Measurements from ENCODE around the gene KRT34. TPM values are rescaled to one million over a fixed set of nuclear protein-coding genes. Genes with fewer than 3 reads are reported as not detected.

The KRT34 gene
- polyA plus RNA-seq, 3 donors: not detected

DNA sequence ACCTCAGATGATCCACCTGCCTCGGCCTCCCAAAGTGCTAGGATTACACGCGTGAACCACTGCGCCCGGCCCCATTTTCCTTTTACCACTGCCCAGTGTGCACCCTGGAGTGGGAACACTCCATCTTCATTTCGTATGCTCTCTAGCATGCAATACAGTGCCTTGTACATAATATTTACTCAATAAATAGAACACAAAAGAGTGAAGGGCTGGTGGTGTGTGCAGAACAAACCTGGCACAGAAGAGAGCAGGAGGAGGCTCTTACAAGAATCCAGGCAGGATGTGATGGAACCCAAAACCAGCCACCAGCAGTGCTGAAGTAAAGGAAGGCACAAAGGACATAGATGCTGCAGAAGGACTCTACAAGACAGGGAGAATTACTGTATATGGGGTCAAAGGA, 35.0 kb upstream of the KRT34 start:
- Histone ChIP-seq H3K79me2 (ENCODE audit: insufficient read depth, low read length) (no peaks in the 10 kb centered on the region), H3K27me3 (ENCODE audit: control insufficient read depth in 2 of 2, insufficient read depth in 2 of 2, low read length in 2 of 2) (no peaks in the 10 kb centered on the region), H4K20me1 (ENCODE audit: insufficient read depth, low read length) (no peaks in the 10 kb centered on the region), H3K4me3 (replicated peaks in 1 of 3; ENCODE audit: low read depth in 2 of 3, low read length in 3 of 3) (no peak overlapping the region), H3K4me2 (replicated peaks; ENCODE audit: extremely low read depth, low read length, poor library complexity, severe bottlenecking) (no peak overlapping the region), H3K36me3 (replicated peaks in 1 of 2; ENCODE audit: control insufficient read depth in 1 of 2, insufficient read depth in 2 of 2, low read length in 2 of 2) (no peaks in the 10 kb centered on the region), H2AFZ (ENCODE audit: insufficient read depth, low read depth, low read length, poor library complexity, severe bottlenecking) (no peak overlapping the region), H3K4me1 (ENCODE audit: control insufficient read depth in 1 of 2, insufficient read depth in 2 of 2, low read length in 2 of 2) (peaks cover 4 to 5% of the 10 kb centered on the region in 2 donors), H3K9ac (ENCODE audit: insufficient read depth, low read length, poor library complexity, severe bottlenecking) (no peak overlapping the region), H3K27ac (ENCODE audit: low read depth in 1 of 2, low read length in 2 of 2) (no peak overlapping the region), H3K9me3 (replicated peaks in 1 of 2; ENCODE audit: control insufficient read depth in 1 of 2, insufficient read depth in 1 of 2, low read length in 2 of 2) (no peaks in the 10 kb centered on the region)
- Mint-ChIP-seq H3K36me3 (no peaks in the 10 kb centered on the region), H3K27ac (no peak overlapping the region), H3K27me3 (ENCODE audit: low read depth in 3 of 3) (peaks cover 7 to 10% (median 8%) of the 10 kb centered on the region in 3 donors), H3K4me3 (no peak overlapping the region), H3K9me3 (no peaks in the 10 kb centered on the region), H3K4me1 (peaks cover 7% of the 10 kb centered on the region)
- TF ChIP-seq, protein P1, sequence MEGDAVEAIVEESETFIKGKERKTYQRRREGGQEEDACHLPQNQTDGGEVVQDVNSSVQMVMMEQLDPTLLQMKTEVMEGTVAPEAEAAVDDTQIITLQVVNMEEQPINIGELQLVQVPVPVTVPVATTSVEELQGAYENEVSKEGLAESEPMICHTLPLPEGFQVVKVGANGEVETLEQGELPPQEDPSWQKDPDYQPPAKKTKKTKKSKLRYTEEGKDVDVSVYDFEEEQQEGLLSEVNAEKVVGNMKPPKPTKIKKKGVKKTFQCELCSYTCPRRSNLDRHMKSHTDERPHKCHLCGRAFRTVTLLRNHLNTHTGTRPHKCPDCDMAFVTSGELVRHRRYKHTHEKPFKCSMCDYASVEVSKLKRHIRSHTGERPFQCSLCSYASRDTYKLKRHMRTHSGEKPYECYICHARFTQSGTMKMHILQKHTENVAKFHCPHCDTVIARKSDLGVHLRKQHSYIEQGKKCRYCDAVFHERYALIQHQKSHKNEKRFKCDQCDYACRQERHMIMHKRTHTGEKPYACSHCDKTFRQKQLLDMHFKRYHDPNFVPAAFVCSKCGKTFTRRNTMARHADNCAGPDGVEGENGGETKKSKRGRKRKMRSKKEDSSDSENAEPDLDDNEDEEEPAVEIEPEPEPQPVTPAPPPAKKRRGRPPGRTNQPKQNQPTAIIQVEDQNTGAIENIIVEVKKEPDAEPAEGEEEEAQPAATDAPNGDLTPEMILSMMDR (IDR thresholded peaks at IDR 0.05): no peak
- intact Hi-C loops (cut with micrococcal nuclease): no loop called here
- DNase-seq: no peak
- no CpG with 5 or more reads among the region's 6 CpGs for WGBS (ENCODE audit: insufficient coverage)

DNA sequence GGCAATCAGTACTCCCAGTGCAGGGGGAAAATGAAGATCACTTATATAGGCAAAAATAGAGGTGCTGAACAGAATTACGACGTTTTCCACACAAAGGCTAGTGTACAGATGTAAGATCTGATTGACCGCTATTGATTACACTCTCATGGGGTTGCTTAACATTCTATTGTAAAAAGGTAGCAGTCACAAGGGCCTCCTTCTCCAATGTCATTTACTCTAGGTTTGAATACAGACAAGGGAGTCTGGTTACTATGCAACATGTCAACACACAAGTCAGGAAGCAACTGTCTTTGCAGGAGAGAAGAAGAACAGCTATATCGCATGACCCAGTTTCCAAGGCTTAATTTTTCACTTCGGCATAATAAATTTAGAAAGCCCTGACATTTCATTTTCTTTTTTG, 34.4 kb upstream of the KRT34 start:
- Mint-ChIP-seq H3K4me3 (no peak overlapping the region), H3K4me1 (peaks cover 7% of the 10 kb centered on the region), H3K27ac (no peak overlapping the region), H3K27me3 (ENCODE audit: low read depth in 3 of 3) (peaks cover 7 to 11% (median 8%) of the 10 kb centered on the region in 3 donors), H3K9me3 (no peaks in the 10 kb centered on the region), H3K36me3 (no peaks in the 10 kb centered on the region)
- Histone ChIP-seq H3K27me3 (ENCODE audit: control insufficient read depth in 2 of 2, insufficient read depth in 2 of 2, low read length in 2 of 2) (no peaks in the 10 kb centered on the region), H3K36me3 (replicated peaks in 1 of 2; ENCODE audit: control insufficient read depth in 1 of 2, insufficient read depth in 2 of 2, low read length in 2 of 2) (no peaks in the 10 kb centered on the region), H3K9me3 (replicated peaks in 1 of 2; ENCODE audit: control insufficient read depth in 1 of 2, insufficient read depth in 1 of 2, low read length in 2 of 2) (no peaks in the 10 kb centered on the region), H4K20me1 (ENCODE audit: insufficient read depth, low read length) (no peaks in the 10 kb centered on the region), H3K4me1 (ENCODE audit: control insufficient read depth in 1 of 2, insufficient read depth in 2 of 2, low read length in 2 of 2) (peaks cover 4 to 5% of the 10 kb centered on the region in 2 donors), H2AFZ (ENCODE audit: insufficient read depth, low read depth, low read length, poor library complexity, severe bottlenecking) (no peak overlapping the region), H3K4me2 (replicated peaks; ENCODE audit: extremely low read depth, low read length, poor library complexity, severe bottlenecking) (no peak overlapping the region), H3K27ac (ENCODE audit: low read depth in 1 of 2, low read length in 2 of 2) (no peak overlapping the region), H3K4me3 (replicated peaks in 1 of 3; ENCODE audit: low read depth in 2 of 3, low read length in 3 of 3) (no peak overlapping the region), H3K79me2 (ENCODE audit: insufficient read depth, low read length) (no peaks in the 10 kb centered on the region), H3K9ac (ENCODE audit: insufficient read depth, low read length, poor library complexity, severe bottlenecking) (no peak overlapping the region)
- no peak for DNase-seq
- intact Hi-C loops (cut with micrococcal nuclease): no loop called here
- TF ChIP-seq, protein P1 (IDR thresholded peaks at IDR 0.05): no peak
- no CpG with 5 or more reads among the region's 5 CpGs for WGBS (ENCODE audit: insufficient coverage)

All from CD14-positive monocyte (primary cell).